ENCODE measurements around the gene MYRIP.

MYRIP gene

DNA sequence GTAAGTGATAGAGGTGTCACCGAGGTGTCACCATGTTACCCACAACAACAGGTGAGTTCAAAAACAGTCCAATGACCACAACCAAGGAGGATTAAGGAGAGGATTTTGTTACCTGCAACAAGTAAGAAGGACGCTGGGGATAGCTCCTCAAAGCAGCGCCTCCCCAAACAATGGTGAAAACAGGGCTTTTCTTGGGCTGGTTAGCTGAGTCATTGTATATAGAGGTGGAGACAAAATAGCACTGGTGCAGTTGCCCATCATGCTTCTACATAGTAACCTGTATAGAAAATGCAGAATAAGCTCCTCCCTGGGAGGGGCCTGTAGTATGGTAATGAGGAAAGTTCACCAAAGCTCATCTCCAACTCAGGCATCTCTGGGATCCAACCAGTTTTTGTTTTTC lies 383.2 kb downstream of the MYRIP start:
- DNase-seq = no peak

DNA sequence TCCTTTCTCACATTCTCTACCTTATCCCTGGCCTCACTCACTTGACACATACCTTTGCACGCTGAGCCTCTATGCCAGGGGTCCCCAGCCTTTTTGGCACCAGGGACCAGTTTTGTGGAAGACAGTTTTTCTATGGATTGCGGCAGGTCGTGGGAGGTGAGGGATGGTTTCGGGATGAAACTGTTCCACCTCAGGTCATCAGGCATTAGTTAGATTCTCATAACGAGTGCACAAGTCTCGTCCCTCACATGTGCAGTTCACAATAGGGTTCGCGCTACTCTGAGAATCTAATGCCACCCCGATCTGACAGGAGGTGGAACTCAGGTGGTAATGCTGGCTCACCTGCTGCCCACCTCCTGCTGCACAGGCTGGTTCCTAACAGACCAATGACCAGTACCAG lies 387.6 kb downstream of the MYRIP start:
- DNase-seq = no peak

DNA sequence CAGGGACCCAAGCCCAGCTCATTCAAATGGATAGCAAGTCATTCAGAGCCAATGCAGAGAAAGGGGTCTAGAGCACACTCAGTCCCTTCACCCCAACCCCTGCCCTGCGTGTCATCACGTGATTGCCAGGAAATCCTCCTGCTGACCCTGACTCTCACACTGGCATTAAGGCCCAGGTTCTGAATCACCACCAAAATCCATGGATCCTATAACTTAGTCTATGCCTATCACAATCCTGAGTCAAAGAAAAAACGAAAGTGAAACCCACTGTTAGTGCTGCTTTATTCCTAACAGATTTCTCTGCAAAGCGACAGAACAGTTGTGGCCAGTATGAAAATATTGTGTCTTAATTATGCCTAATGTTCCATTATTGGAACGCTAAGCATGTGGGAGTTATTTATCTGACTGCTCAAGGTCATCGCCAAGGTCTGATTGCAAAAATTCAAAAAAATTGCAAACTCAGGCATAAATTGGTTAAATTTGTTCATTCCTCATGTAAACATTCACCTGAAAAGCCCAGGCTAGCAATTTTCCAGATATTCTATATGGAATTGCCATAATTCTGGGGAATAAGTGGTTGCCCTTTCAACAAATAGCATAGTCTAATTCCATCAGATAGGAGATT lies 391.4 kb downstream of the MYRIP start:
- no peak for DNase-seq

DNA sequence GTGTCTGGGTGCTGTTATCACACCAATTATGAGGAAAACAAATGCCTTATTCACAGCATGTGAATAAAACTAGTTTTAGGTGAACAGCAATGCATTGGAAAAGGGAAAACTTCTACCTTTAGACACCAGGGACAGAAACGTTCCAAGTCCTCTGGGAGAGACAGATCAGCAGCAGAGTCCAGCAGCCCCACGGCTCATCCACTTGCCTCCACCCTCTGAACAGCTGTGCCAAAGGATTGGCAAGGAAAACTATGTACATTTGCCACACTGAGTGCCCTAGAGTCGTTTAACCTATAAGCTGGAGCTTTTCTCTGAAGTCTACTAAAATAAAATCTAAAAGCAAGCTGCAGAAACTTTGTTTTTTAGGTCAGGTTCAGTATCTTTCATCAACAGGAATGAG lies 392.4 kb downstream of the MYRIP start:
- no peak for DNase-seq

DNA sequence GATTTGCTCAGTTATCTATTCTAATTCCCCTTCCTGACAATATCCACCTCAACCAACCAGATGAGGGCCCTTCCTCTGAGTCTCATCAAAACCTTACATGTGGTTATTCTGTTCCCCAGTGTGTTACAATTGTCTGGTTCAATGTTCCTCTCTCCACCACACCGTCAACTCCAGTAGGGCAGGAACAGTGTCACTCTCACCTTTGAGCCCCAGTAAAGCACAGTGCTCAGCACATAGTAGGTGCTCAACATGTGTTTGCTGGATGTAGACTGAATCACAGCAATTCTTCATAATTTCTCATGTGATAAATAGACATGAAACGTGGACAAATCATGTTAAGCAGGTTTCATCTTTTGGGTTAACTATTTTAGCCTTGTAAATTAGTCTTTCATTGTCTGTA lies 397.1 kb downstream of the MYRIP start:
- DNase-seq = no peak

DNA sequence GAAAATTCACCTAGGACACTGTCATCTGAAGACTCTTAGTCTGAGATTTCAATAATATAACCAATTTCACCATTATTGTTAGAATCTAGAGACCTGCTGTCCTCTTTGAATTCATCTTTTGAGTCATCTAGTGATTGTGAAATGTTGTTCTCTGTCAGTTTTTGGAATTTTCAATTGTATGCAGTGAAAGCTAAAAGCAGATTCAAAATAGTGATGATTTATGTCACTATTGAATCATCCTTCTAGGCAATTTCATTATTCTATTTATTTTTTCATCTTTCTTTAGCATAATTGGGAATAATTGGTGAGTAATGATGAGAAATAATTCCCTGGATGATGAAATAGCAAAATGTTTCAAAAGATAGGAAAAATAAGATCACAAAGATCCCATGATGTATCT lies 398.4 kb downstream of the MYRIP start:
- DNase-seq = no peak

DNA sequence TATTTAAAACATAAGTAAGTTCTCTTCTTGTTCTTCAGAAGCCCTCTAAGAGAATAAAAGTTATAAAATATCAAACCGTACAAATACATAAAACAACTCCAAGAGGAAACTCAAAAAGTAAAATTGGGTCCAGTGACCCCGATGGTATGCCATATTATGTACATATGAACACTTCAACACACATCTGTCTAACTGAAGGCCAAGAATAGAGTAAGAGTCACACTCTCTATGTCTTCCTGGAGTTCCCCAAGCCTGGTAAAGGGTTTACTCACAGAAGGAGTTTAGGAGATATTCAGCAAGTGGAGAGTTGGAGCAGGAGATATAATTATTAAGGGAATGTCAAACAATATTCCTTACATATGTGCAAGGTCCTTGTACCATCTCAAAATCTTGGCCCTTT lies 398.8 kb downstream of the MYRIP start:
- DNase-seq = no peak

DNA sequence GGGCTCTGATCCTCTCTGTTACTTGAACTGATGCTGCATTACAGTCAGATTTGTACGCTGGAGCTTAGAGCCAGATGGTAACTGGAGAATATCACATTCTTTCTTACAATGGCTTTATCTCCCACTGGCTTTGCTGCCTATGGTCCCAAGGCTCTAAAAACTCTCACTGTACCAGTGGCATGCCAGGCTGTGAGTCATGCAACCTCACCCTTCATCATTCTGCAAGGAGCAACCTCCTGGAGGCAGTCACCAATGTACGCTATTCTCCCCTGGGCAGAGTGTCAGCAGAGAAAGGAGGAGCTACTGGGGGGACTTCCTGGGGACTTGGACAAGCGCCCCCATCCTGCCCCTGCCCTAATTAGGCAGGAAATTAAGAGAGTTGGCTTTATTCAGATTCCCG lies 402.2 kb downstream of the MYRIP start:
- no peak for DNase-seq

DNA sequence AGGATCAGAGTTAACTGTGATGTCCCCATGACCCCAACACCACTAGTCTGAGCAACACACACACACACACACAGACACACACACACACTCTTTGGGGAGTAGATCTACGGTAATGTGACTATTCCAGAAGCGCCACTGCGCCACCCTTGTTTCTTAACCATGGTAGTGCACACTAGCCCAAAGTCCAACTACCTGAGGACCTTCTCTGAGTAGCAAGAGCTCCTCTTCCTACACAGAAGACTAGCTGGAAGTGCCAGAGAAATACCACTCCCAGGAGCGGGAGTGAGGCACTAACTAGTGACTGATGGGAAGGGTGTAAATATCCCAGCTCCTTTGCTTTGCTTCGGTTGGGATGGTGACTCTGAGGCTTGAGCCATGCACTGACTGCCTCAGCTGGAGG lies 404.1 kb downstream of the MYRIP start:
- DNase-seq = no peak

DNA sequence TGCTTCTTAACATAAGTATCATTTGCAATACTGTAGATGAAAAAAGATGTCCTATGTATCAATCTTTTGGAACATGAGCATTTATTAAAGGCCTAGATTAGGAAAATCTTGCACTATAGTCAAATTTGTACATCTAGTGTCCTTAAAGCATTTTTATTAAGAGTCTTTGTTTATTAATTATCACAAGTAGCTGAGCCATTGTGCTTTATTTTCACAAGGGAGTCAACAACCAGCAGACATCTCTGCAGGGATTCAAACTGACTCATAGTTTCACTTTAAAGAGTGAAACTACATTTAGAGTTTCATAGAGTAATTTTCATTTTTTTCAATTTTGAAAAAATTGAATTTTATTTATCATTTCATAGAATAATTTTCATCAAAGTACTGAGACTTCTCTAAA lies 405.6 kb downstream of the MYRIP start:
- DNase-seq = no peak

DNA sequence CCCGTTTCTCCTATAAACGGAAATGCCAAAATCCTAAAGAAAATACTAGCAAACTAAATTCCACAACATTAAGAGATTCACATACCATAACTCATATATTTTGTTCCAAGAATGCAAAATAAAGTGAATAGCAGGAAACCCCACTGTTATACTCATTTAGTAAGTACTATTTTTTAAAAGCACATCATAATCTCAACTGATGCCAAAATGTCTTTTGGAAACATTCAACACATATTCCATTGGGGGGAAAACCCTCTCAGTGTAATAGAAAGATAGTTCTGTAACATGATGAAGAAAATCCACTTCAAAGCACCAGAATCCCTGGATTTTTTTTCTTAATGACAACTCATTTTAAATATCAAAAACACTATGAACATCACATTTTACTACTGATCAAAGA lies 407.1 kb downstream of the MYRIP start:
- DNase-seq = no peak

DNA sequence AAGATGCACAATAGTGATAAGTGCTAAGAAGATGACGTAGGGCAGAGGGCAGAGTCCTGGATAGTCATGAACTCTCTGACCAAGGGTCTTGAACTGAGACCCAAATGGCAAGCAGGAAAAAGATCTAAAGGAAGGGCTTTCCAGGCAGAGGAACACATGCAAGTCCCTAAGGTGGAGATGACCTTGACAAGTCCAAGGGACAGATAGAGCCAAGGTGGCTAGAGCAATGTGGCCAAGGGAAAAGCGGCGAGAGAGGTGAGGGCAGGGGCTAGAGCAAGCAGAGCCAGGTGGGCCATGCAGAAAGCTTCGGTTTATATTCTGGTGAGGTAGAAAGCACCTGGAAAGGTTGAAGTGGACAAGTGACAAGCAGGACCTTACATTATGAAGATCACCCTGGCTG lies 414.4 kb downstream of the MYRIP start:
- DNase-seq = no peak

DNA sequence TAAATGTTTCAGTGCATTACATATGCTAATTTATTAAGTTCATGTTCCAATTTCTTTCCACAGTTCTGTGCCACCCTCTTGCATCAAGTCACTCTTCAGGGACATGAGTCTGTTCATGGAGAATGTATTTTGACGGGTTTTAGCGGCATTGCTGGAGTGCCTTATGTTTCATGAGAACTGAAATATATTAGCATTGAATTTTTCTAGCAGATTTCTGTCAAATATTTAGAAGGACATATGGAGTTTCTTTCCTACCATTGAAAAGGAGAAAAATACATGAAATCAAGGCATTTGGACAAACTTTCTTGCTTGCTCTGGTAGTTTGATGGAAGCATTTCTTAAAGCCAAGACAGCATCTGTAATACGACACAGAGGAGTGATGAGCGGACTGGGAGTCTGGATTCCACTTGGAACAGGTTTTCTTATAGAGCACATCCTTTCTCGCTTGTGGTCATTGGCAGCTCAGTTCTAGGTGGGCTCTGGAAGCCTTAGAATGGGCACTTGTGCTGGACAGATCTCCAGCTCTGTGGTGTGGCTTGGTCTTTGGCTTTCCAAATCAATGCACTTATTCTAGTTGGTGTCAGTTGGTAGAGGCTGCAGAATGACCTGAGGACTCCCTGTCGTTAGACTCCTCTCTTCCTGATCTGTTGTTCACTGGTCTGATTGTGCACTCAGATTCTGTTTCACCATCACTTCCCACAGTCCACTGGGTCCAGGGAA lies 415.5 kb downstream of the MYRIP start:
- no peak for DNase-seq

DNA sequence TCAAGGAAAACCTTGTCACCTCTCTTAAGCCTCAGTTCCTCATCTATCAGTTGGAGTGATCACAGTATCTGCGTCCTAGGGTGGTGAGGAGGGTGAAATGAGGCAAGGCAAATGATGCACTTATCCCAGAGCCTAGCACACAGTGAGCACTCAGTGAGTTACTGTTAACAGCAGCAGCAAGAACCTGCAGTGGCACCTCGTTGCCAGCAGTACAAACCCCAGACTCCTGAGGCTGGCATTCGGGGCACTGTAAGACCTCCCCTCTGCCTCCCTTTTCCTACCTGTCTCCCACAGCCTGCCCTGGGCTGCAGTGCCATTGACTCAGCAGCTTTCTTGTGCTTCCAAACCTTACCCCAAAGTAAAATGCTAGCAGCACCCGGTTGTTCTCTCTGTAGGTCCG lies 417.2 kb downstream of the MYRIP start:
- DNase-seq = no peak

DNA sequence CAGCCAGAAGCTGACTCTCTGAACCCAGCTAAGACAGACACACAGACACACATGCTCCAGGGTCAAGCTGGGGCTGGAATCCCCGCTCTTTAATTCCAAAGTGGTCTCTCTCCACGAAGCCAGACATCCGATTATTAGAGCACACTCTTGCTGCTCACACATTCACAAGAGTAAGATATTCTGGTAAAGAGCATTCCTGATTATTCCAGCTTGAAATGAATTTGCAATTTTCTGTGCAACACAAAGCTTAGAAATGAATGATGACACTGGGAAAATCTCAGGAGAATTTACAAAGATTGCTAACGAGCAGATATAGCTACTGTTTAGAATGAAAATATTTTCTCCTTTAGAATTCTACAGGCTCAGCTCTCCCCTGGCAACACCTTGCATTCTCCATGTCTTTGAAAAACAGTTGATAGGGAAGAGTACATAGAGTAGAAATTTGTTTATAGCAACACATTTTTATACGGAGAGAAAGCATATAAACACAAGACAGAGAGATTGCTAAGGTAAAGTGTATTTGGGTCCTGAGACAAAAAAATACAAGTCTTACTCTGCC lies 419.5 kb downstream of the MYRIP start:
- no peak for DNase-seq

DNA sequence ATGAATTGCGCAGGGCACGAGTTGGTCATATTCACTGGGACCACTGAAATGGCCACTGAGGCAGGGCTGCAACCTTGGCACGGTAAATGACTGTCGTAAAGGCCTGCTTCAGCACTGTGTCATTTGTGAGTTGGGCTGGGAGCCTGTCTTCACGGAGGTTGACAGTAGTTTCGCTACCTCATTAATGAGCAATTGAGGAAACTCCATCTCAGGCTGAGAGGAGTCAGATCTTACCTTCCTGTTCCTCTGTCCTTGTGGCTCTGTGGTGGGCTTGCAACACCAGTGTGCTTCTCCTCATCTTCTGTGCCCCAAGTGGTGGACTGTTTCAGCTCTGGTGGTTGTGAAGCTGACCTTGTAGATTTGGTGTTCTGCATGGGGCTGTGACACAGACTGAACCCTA lies 420.0 kb downstream of the MYRIP start:
- DNase-seq = no peak

DNA sequence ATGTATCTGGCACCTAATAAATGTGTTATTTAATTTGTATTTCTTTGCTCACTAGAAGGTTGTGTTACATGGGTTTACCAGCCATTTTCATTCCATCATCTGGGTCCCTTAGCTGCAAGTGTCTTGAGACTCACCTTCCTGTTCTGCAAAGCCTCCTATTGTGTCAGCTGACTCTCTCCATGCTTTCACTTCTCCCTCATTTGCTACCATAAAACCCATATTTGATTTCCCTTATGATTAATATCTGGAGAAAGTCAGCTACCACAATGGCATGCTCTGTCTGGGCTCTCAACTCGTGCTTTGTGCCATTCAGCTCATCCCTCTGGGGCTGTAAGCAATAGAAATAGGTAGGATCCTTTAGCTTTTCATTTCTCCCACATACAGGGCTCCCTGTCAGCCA lies 420.6 kb downstream of the MYRIP start:
- no peak for DNase-seq

DNA sequence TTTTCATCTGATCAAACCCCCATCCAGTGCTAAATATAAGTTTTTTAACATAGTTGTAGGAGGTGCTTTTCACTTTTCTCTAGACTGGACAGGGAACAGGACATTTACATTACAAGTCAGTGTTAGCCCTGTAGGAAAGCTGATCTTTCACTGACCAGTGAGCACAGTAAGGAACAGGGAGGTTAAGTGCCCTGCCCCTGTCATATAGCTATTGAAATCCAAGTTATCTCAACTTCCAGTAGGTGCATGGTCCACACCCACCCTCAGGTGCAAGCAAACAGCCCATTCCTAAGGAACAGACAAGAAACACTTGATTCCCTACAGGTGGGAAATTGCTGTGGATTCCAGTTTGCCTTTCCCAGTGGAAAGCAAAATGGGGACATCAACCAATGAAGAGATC lies 421.0 kb downstream of the MYRIP start:
- DNase-seq = no peak

DNA sequence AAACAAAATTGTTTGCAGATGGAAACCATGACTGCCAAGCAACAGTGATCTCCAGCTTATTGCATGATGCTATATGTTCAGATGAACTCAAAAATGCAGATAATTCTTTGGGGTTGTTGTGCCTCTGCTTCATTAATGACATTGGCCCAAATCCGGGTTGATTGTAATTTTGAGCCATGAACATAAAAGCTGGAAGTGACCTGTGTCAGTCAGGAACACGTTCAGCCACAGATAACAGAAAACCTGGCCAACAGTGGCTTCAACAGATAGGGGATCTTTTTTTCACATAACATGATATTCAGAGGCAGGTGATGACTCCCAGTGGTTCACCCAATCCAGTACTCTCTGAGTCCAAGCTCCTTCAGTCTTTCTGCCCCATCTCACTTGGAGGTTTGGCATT lies 423.2 kb downstream of the MYRIP start:
- no peak for DNase-seq

DNA sequence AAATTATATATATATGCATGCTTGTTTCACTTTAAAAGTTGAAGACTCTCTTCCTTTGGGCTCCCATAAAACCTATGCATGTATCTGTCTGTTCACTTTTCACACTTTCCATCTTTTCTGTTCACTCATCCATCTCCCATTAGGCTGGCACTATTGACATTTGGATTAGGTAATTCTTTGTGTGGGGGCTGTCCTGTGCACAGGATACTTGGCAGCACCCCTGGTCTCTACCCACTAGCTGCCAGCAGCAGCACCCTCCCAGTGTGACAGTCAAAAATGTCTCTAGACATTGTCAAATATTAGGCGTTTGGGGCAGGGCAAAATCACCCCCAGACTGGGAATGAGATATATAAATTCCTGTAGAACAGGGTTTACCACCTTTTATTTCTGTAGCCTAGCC lies 427.8 kb downstream of the MYRIP start:
- no peak for DNase-seq

DNA sequence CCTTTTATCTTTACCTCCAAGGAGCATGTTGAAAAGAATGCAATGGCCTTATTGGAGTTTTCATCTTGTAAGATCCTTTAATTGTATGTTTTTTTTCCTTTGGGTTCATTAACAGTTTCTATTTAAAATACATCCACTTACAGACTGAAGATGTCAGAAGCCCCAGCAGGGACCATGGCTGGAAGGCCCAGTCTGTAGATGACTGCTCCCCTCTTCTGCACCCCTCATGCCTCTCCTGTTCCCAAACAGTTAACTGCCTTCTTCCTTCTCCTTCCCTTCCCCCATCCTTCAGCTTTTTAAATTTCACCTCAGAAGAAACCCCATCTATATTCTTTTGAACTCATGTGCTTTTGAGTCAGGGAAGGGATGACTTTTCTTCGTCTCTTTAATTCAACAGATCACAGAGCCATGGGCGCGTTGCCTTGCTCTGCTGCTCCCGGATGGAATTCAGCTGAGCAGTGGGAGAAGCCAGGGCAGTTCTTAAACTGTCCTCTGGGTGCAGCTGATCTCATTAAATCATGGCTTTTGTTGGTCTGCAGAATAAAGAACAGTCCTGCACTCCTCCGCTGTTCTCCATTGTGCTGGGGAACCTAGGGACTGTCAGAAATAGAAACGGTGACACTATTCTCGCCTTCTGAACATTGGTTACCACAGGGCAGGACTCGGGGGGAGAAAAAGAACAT lies 428.6 kb downstream of the MYRIP start:
- no peak for DNase-seq

DNA sequence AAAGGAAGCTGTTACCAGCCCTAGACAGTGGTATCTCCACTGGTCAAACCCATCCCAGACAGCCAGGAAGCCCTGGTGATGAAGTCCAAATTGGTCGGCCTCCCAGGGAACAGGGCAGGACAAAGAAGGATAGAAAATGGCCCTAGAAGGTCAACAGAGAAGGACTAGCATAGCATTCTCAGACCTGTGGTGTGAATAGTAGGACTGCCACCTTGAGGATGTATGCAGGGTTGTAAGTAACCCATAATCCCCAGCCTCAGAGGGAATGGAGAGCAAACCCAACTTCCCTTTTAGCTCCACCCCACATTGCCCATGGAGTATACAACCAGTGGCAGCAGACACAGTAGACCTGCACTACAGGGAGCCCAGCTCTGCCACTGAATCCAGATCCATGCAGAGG lies 431.5 kb downstream of the MYRIP start:
- no peak for DNase-seq

DNA sequence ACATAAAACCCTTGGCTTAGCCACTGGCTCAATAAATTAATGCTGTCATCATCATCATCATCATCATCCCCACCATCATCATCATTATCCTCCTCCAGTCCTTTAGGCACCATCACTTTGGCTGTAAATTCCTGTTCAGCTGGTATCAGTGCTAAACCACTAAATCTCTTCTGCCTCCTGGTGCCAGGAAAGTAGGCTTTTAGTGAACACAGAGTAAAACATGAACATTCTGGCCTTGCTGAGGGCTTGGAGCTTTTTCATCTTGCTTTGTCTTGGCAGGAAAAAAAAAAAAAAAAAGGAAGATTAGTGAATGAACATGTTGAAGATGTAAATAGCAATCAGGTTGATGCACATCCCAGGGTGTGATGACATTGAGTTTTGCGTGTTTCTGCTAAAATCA lies 432.8 kb downstream of the MYRIP start:
- DNase-seq = no peak

DNA sequence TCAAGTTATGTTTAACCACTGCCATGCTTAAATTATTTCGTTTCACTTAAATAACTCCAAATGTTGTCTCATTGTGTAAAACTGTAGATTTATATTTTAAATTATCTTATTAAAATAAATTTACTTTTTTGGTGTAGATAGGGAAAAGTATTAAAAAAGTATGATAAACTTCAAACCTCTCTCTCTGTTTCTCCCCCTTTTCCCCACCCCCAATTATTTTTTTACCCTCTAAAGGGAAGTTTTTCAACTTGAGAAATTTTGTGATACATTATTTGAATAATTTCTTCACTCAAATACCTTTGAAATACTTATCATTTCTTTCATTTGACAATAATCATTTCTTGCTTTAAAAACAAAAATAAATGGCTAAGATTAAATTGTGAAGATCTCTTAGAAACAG lies 433.2 kb downstream of the MYRIP start:
- no peak for DNase-seq

Measured in activated CD4-positive, alpha-beta T cell treated with anti-CD3 and anti-CD28 coated beads for 4 hours (primary cell).